CD4-positive, alpha-beta T cell (primary cell): ENCODE data around the gene ATG16L1. TPM values are rescaled to one million over a fixed set of nuclear protein-coding genes. Genes with fewer than 3 reads are reported as not detected.

Experiments
- ATAC-seq: fragments of 200-7000 bp; cut with Tn5 transposase; one replicate; pipeline ENCODE4 v1.10.0; 2022; ENCODE audit warnings: mild to moderate bottlenecking; ENCODE audit not compliant: poor library complexity
- CTCF ChIA-PET: fragments of 350-600 bp; sonication (Branson Sonifier 250); formaldehyde crosslinking; loops from one replicate; lab custom pipeline; 2021; ENCODE audit warnings: antibody characterized with exemption, inconsistent platforms; lab: Charles Lee
- POLR2A ChIA-PET: fragments of 350-600 bp; sonication (Branson Sonifier 250); formaldehyde crosslinking; loops from one replicate; lab custom pipeline; 2021; ENCODE audit warnings: antibody characterized with exemption, inconsistent platforms; lab: Charles Lee
- DNase-seq, 14 experiments: peaks; one replicate each; pipeline ENCODE4 v3.0.0-alpha.2; 2013 to 2020; ENCODE audit warnings: mixed read lengths in 2 of 14
- H3K27ac ChIP-seq, 2 donors: one replicate each; pipeline versions ENCODE4 v1.5.1 to v1.7.0; 2013; ENCODE audit warnings: low read length in 2 of 2, low read depth in 1 of 2, mild to moderate bottlenecking in 1 of 2
- H3K27me3 ChIP-seq, 2 experiments: 1 replicate in 1 of 2; 2 replicates in 1 of 2; pipeline versions ENCODE4 v1.6.1 to v1.7.0; 2013; ENCODE audit warnings: low read length in 2 of 2, control low read depth in 1 of 2, mild to moderate bottlenecking in 1 of 2, moderate library complexity in 1 of 2; ENCODE audit not compliant: insufficient read depth in 2 of 2, control insufficient read depth in 1 of 2
- H3K36me3 ChIP-seq: one replicate; pipeline ENCODE4 v1.6.1; 2013; ENCODE audit warnings: low read length, control low read depth; ENCODE audit not compliant: insufficient read depth
- H3K4me1 ChIP-seq: one replicate; pipeline ENCODE4 v1.6.1; 2013; ENCODE audit warnings: low read length, control low read depth; ENCODE audit not compliant: insufficient read depth
- H3K4me3 ChIP-seq: one replicate; pipeline ENCODE4 v1.5.1; 2013; ENCODE audit warnings: mild to moderate bottlenecking, low read length, moderate library complexity
- H3K9me3 ChIP-seq, 2 experiments: 1 replicate in 1 of 2; 2 replicates in 1 of 2; pipeline versions ENCODE4 v1.6.1 to v1.7.0; 2013; ENCODE audit warnings: low read length in 2 of 2, mild to moderate bottlenecking in 2 of 2, control low read depth in 1 of 2, moderate library complexity in 1 of 2; ENCODE audit not compliant: control insufficient read depth in 1 of 2, insufficient read depth in 1 of 2
- H3K27ac Mint-ChIP-seq: one replicate; pipeline ENCODE4 v1.8.0; 2020; ENCODE audit warnings: mixed read lengths
- H3K27me3 Mint-ChIP-seq: one replicate; pipeline ENCODE4 v1.8.0; 2021; ENCODE audit warnings: mixed read lengths
- H3K36me3 Mint-ChIP-seq: one replicate; pipeline ENCODE4 v1.8.0; 2021; ENCODE audit warnings: low read depth, mixed read lengths
- H3K4me1 Mint-ChIP-seq: one replicate; pipeline ENCODE4 v1.8.0; 2021; ENCODE audit warnings: low read depth, mixed read lengths
- H3K4me3 Mint-ChIP-seq: one replicate; pipeline ENCODE4 v1.8.0; 2020; ENCODE audit warnings: mild to moderate bottlenecking, mixed read lengths
- H3K9me3 Mint-ChIP-seq: one replicate; pipeline ENCODE4 v1.8.0; 2020; ENCODE audit warnings: mixed read lengths
- intact Hi-C, 2 experiments: fragments of 100-400 bp; cut with DNase I in 1 of 2; cut with micrococcal nuclease in 1 of 2; formaldehyde crosslinking; loops; one replicate each; pipeline versions ENCODE4 v1.15.1 to v1.9.0; 2023 to 2025; cut with DNase I, micrococcal nuclease
- total RNA-seq, 174 experiments: library from RNA in 2 of 174; stranded (reverse) in 2 of 174; gene quantifications; one replicate each; pipeline ENCODE4 v1.2.3 and lab custom pipeline; 2021 to 2026
- TF ChIP-seq, protein P1 (sequence below): fragments of 200-600 bp; IDR thresholded peaks from one replicate; pipeline ENCODE4 v1.8.0; 2022; ENCODE audit warnings: antibody characterized with exemption, mild to moderate bottlenecking

Gene ATG16L1
- total RNA-seq, 2 experiments from 2014 or later, result 134 to 135 TPM

DNA sequence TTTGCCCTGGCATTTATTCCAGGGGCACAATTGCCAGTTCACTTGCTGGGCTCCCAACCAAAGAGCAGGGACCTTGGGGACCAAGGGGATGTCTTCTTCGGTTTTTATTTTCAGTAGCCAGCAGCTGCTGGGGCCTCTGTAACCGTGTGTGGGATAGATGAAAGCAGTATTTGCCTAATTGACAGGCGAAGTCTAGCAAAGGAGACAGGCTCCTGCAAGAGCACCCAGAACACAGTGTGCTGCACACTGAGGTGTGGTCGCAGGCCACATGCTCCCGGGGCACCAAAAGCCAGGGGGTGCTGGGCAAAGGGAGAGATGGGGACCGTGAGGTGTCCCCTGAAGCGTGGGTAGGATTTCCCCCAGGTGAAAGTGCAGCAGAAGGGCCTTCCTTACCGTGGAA, 61.4 kb downstream of the ATG16L1 start:
- Histone ChIP-seq H3K4me1 (no peaks in the 10 kb centered on the region), H3K27ac (no peak overlapping the region), H3K9me3 (no peaks in the 10 kb centered on the region), H3K36me3 (no peaks in the 10 kb centered on the region), H3K27me3 (peaks cover 0 to 2% of the 10 kb centered on the region in 2 experiments), H3K4me3 (no peak overlapping the region)
- H3K4me3 Mint-ChIP-seq, result no peak overlapping the region
- ChIA-PET POLR2A (no interaction called here), CTCF (no interaction called here)
- intact Hi-C loops, result no loop called here
- H3K27ac Mint-ChIP-seq, result no peak overlapping the region
- no peaks in the 10 kb centered on the region for H3K4me1 Mint-ChIP-seq
- H3K9me3 Mint-ChIP-seq, result no peaks in the 10 kb centered on the region
- DNase-seq, result no peak
- no peak for ATAC-seq
- no peaks in the 10 kb centered on the region for H3K27me3 Mint-ChIP-seq
- TF ChIP-seq, protein P1, sequence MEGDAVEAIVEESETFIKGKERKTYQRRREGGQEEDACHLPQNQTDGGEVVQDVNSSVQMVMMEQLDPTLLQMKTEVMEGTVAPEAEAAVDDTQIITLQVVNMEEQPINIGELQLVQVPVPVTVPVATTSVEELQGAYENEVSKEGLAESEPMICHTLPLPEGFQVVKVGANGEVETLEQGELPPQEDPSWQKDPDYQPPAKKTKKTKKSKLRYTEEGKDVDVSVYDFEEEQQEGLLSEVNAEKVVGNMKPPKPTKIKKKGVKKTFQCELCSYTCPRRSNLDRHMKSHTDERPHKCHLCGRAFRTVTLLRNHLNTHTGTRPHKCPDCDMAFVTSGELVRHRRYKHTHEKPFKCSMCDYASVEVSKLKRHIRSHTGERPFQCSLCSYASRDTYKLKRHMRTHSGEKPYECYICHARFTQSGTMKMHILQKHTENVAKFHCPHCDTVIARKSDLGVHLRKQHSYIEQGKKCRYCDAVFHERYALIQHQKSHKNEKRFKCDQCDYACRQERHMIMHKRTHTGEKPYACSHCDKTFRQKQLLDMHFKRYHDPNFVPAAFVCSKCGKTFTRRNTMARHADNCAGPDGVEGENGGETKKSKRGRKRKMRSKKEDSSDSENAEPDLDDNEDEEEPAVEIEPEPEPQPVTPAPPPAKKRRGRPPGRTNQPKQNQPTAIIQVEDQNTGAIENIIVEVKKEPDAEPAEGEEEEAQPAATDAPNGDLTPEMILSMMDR, result no peak
- no peaks in the 10 kb centered on the region for H3K36me3 Mint-ChIP-seq

DNA sequence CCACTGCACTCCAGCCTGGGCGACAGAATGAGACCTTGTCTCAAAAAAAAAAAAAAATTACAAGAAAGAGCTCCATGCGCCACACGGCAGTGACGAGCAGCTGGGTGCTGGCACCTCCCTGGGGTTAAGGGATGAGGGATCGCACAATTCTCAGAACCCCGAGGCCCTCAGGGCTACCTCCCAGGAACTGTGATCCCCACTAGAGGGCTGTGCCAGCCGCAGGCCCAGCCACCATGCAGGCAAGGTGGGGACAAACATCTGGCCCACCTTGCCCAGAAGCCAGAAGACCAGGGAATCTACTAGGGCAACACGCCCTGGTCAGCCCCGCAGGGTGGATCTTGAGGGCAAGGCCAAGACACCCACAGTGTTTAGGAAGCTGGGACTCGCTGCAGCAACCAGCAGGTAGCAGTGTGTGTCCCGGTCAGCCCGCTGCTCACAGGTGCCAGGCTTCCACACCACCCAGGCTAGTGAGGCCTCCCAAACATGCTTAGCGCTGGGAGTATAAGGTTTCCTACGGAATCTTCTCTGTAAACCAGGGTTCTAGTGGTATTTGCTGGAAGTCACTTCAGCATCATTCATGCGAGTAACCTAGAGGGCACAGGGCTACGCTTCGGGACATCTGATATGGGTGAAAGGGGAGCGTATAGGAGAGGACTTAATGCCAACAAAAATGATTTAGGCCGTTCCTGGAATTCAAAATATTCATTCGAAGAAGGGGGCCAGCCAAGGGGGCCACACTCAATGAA, 62.9 kb downstream of the ATG16L1 start:
- Mint-ChIP-seq H3K9me3 (no peaks in the 10 kb centered on the region), H3K27me3 (no peaks in the 10 kb centered on the region), H3K27ac (no peak overlapping the region), H3K4me3 (no peak overlapping the region), H3K36me3 (no peaks in the 10 kb centered on the region), H3K4me1 (no peaks in the 10 kb centered on the region)
- intact Hi-C loops, result no loop called here
- Histone ChIP-seq H3K9me3 (no peaks in the 10 kb centered on the region), H3K4me1 (no peaks in the 10 kb centered on the region), H3K27ac (no peak overlapping the region), H3K27me3 (peaks cover 0 to 2% of the 10 kb centered on the region in 2 experiments), H3K4me3 (no peak overlapping the region), H3K36me3 (no peaks in the 10 kb centered on the region)
- DNase-seq (no peak), ATAC-seq (no peak)
- ChIA-PET CTCF (interaction anchor here (0.7 kb wide), 1 partner anchor 535 kb away, joined by 3 read pairs; no protein-coding TSS in a partner anchor), POLR2A (no interaction called here)
- TF ChIP-seq, protein P1, result no peak

DNA sequence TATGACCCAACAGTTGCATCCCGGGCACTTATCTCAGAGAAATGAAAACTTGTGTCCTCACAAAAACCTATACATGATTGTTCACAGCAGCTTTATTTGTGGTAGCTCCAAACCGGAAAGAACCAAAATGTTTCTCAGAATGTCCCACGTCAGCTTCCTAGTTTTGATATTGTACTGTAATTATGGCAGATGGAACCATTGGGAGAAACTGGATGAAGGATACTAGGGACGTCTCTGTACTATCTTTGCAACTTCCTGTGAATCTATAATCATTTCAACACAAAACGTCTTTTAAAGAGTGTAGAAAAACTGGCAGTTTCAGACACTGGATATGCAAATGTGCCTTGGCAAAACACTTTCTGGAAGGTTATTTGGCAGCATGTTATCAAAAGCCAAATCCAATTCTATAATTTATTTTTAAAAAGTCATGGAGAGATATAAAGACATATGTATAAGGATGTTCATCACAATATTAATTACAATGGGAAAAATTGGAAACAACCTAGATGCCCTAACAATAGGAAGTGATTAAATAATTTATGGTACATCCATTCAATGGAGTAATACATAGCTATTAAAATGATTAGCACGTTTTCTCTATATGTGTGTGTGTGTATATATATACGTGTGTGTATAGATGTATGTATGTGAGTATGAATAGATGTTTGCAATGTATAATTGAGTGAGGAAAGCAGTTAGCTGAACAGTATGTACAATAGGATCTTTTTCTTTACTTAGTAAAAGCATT, 65.9 kb downstream of the ATG16L1 start:
- intact Hi-C loops, result no loop called here
- H3K27me3 Mint-ChIP-seq, result no peaks in the 10 kb centered on the region
- H3K9me3 Mint-ChIP-seq, result no peaks in the 10 kb centered on the region
- H3K27ac Mint-ChIP-seq, result no peak overlapping the region
- no peaks in the 10 kb centered on the region for H3K9me3 ChIP-seq
- no peak overlapping the region for H3K4me3 Mint-ChIP-seq
- TF ChIP-seq, protein P1, result no peak
- H3K4me1 Mint-ChIP-seq, result peaks cover 6% of the 10 kb centered on the region
- H3K4me3 ChIP-seq, result no peak overlapping the region
- ChIA-PET POLR2A (interaction anchor here (0.9 kb wide), 1 partner anchor 507 kb away, joined by 3 read pairs; no protein-coding TSS in a partner anchor), CTCF (no interaction called here)
- peaks cover 2% of the 10 kb centered on the region for H3K4me1 ChIP-seq
- ATAC-seq (no peak), DNase-seq (no peak)
- no peak overlapping the region for H3K27ac ChIP-seq
- peaks cover 0 to 2% of the 10 kb centered on the region in 2 experiments for H3K27me3 ChIP-seq
- H3K36me3 ChIP-seq, result no peaks in the 10 kb centered on the region
- no peaks in the 10 kb centered on the region for H3K36me3 Mint-ChIP-seq
